HG03064 (cell line): ENCODE measurements around the gene SLC7A6OS.

Source experiments
- ATAC-seq: cut with Tn5 transposase; IDR thresholded peaks from one replicate; pipeline ENCODE4 v1.9.1; 2021; ENCODE audit warnings: low read depth; ENCODE audit not compliant: unreplicated experiment

Gene SLC7A6OS

DNA sequence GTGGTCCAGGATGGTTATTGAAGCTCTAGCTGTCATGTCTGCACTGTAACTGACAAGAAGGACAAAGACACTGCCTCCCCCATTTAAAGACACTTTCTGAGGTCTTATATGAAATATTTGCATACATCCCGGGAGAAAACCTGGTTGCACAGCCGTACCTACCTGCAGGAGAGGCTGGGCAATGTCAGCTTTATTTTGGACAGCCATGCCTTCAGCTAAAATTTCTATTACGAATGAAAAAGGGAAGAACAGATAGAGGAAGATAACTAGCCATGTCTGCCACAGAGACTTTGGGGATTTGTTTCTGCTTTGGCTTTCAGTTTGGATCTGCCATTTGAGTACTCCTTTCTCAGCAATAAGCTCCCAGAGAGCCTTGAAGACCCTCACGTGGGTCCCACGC is 27.4 kb downstream of the SLC7A6OS start:
- no peak for ATAC-seq

GRCh38 chr16:68282064-68282452 is 28.7 kb downstream of the SLC7A6OS start:
- ATAC-seq: no peak

DNA sequence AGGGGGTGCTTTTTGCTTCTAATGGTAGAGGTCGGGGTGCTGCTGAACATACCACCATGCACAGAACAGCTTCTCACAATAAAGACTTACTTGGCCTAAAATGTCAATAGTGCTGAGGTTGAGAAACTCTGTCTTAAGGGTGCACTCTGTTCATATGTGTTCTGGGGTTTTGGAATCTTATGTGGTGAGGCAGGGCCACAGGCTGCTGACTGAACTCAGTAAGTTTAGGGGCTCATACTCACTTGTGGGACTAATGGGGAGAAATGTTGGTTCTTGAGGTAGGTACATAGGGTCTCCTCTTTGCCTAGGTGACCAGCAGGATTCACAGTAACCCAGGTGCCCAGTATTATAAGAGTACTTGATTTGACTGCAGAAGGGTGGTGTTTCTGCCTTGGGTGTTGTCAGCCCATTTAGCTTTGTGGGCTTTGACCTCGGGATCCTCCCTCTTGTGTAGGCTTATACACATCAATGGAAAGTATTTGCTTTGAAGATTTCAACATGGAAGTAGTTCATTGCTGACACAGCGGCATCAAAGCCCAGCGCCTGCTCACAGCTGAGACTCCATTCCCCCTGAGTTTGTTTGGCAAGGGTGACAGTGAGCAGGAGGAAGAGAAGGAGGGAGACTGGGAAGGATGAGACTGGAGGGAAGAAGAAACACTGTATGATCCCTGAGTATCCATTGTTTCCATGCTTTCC is 29.2 kb downstream of the SLC7A6OS start:
- no peak for ATAC-seq

GRCh38 chr16:68279726-68280558 is 30.8 kb downstream of the SLC7A6OS start:
- ATAC-seq: no peak

DNA sequence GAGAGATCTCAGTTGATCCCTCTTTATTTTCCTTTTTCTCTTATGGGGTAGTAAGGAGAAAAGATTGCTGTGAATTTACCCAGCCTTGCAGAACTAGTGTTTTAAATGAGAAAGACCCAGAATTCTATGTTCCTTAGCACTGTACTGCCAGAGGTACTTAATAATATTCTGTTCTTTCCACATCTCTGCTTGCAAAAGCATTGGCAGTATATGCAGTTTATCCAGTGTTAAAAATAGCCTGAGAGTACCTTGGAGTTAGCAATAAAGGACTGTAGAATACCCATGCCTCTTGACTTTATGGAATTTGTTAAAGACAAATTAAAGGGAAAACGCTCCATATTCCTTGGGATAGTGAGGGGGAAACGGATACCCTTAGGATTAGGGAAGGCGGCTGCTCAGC is 34.5 kb downstream of the SLC7A6OS start:
- ATAC-seq: no peak

- ATAC-seq: no peak
Observed at GRCh38 chr16:68275611-68276191, 35.0 kb downstream of the SLC7A6OS start.

DNA sequence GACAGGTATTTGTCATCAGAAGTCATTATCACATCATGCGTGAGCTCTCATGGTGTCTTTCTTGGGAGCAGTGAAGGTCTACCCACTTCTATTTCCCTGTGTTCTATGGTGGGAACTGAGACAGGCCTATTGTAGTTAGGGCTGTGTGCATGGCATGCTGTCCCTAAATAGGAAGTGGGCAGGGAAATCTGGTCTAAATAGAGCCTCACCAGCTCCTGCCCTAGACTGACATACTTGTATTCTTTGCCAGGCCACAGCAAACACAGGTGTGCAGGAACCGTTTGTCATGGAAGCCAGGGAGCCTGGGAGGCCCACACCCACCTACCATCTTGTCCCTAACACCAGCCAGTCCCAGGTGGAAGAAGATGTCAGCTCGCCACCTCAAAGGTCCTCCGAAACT is 36.3 kb downstream of the SLC7A6OS start:
- ATAC-seq: no peak

GRCh38 chr16:68273896-68274295 is 36.9 kb downstream of the SLC7A6OS start:
- ATAC-seq: no peak

- no peak for ATAC-seq
Observed at GRCh38 chr16:68273459-68273858, 37.3 kb downstream of the SLC7A6OS start.

- ATAC-seq: no peak
Observed at GRCh38 chr16:68272507-68273209, 38.1 kb downstream of the SLC7A6OS start.

DNA sequence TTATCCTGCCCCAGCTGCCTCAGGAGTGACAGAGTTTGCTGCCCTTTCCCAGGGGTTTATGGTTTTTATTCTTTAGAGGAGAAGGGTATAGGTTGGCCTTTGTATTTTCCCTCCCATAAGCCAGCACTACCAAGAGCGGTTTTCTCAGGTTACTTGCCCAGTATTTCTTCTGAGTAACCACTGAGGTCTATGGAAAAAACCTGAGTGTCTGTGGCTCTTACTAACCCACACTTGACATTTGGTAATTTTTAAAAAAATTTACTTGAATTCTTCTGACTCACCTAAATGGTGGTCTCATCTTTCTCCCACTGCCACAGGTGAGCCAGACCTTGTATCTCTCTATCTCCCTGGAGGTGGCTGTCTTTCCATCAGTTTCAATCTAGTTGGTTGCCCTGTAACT is 40.4 kb downstream of the SLC7A6OS start:
- no peak for ATAC-seq

- ATAC-seq: no peak
Observed at GRCh38 chr16:68269793-68270192, 41.0 kb downstream of the SLC7A6OS start.

DNA sequence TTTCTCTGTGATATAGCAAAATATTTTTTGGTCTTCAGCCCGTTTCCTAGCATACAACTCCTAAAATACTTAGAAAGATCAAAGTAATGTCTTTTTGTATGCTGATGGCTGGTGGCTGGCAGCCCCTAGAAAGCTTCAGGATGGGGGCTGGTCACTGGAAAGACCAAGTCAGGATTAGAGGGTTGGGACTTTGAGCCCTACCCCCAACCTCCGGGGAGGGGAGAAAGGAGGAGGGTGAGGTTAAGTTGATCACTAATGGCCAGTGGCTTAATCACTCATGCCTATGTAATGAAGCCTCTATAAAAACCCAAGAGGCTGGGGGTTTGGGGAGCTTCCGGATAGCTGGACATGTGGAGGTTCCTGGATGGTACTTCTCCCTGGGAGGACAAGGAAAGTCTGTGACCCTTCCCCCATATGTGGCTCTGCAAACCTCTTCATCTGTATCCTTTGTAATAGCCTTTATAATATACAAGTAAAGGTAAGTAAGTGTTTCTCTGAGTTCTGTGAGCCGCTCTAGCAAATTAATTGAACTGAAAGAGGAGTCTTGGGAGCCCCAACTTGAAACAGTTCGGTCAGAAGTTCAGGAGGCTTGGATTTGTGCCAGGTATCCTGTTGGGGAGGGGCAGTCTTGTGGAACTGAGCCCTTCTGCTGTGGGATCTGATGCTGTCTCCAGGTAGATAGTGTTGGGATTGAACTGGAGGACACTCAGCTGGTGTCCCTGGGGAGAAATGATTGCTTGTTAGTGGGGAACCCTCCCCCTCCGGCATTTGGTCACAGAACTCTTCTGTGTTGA is 42.9 kb downstream of the SLC7A6OS start:
- no peak for ATAC-seq

DNA sequence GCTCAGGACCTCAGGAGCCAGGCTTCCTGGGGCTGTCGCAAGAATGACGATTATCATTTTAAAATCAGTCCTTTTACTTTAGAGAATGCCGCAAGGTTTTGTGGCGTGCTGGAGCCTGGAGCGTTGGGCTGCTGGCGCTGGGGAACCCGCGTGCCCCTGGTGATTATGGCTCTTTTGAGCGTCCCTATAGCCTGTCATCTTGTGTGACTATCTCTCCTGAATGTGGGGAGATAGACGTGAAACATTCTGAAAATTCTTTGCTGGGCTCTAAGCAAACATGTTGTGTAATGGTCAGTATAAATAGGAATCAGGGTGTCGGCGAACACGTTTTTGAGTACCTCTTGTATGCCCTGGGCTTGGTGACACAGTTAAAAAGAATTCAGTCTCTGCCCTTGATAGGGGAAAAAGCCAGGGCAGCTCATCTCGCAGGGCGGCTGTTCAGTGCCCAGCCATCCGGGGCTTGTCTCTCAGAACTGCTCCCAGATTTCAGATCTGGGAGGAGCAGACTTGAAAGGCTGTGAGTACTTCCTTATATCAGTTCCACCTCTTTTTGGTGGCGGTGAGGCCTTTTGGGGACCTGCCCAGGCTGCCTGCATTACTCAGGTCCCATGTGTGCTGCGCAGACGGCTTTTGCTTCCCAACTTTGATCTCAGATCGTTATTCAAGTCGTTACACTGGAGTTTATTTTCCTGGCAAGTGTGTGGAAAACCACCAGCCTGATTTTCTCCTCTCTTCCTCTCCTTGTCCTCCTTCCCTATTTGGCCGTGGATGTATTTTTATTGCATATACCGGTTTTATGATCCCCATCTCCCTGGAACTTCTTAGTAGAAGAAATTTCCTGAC is 45.4 kb downstream of the SLC7A6OS start:
- ATAC-seq: no peak

DNA sequence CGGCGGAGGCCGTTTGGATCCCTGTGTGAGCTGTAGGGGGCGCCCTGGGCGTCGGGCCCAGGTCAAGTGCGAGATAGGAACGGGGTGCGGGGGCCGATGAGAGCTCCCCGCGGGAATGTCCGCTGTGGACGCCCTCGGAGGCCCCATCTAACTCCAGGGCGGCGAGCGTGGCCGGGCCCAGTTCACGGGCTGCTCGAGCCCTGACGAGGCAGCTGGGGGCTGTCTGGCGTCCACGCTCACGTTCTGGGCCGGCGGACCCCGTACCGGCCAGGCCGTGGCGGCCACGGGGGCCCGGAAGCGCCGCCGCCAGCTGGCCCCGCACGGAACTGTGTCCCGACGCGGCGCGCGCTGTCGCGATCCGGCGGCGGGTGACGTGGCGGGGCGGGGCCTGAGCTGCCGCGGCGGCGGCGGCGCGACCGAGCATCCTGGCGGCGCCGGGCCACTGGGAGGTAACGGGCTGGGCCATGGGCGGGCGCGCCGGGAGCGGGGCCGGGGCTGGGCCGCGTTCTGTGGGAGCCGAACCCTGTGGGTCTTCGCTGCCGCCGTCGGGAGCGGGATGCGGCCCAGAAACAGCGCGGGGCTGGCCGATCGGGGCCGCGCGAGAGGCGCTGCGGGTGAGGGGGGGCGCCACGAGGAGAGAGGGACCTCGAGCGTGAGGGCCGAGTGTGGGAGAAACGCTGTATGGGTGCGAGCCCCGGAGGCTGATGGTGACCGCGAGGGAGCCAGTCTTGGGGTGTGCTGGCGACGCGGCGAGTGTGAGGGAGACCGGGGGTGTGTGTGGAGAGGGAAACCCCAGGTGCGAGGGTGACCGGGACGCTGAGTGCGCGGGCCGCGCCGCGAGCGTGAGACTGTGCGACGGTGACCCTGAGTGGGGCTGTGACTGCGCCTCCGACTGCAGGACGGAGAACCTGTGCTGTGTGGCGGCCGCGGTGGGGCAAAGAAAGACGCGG is 46.3 kb downstream of the SLC7A6OS start, which contains the start of gene SLC7A6:
Gene SLC7A6, plus strand, starts transcription at position 399 of the 950 bp plus-strand sequence. CDS start 10,201 bp downstream, outside the sequence.
- ATAC-seq: peak; percentile 57

GRCh38 chr16:68263559-68264127 is 47.1 kb downstream of the SLC7A6OS start:
- no peak for ATAC-seq

DNA sequence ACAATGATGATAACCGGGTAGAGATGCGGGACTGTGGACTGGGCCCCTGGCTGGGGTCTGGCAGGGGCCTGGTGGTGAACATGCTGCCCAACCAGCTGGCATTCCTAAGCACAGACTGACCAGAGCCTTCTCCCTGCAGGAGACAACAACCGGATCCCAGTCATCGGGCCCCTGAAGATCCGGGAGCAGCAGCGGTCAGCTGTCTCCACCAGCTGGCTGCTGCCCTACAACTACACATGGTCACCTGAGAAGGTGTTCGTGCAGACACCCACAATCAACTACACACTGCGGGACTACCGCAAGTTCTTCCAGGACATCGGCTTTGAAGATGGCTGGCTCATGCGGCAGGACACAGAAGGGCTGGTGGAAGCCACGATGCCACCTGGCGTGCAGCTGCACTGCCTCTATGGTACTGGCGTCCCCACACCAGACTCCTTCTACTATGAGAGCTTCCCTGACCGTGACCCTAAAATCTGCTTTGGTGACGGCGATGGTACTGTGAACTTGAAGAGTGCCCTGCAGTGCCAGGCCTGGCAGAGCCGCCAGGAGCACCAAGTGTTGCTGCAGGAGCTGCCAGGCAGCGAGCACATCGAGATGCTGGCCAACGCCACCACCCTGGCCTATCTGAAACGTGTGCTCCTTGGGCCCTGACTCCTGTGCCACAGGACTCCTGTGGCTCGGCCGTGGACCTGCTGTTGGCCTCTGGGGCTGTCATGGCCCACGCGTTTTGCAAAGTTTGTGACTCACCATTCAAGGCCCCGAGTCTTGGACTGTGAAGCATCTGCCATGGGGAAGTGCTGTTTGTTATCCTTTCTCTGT is 51.5 kb downstream of the SLC7A6OS start:
- ATAC-seq: no peak
